H9 (cell line): ENCODE results near the gene SH3GL2. TPM values are rescaled to one million over a fixed set of nuclear protein-coding genes. Genes with fewer than 3 reads are reported as not detected.

Experiments
- DNase-seq: peaks from one replicate; pipeline ENCODE4 v3.0.0-alpha.2; 2017
- H2AFZ ChIP-seq: one replicate; pipeline ENCODE4 v1.6.1; 2013; ENCODE audit warnings: mild to moderate bottlenecking, low read length, control low read depth, moderate library complexity
- H2AK5ac ChIP-seq: 2 replicates; pipeline ENCODE4 v1.6.1; 2013; ENCODE audit warnings: low read length, control low read depth, mixed read lengths; ENCODE audit not compliant: insufficient read length
- H2BK120ac ChIP-seq: one replicate; pipeline ENCODE4 v1.6.1; 2013; ENCODE audit warnings: low read depth, mild to moderate bottlenecking, low read length, control low read depth, inconsistent platforms; ENCODE audit not compliant: poor library complexity, severe bottlenecking
- H2BK12ac ChIP-seq: 2 replicates; pipeline ENCODE4 v1.6.1; 2013; ENCODE audit warnings: low read length, control low read depth, mixed read lengths, low read depth; ENCODE audit not compliant: insufficient read length
- H2BK15ac ChIP-seq: 2 replicates; pipeline ENCODE4 v1.6.1; 2013; ENCODE audit warnings: low read depth, low read length, control low read depth
- H2BK20ac ChIP-seq: one replicate; pipeline ENCODE4 v1.6.1; 2013; ENCODE audit warnings: low read depth, mild to moderate bottlenecking, low read length, control low read depth, inconsistent platforms; ENCODE audit not compliant: poor library complexity, severe bottlenecking
- H2BK5ac ChIP-seq: 2 replicates; pipeline ENCODE4 v1.6.1; 2013; ENCODE audit warnings: low read length, control low read depth, mixed read lengths; ENCODE audit not compliant: insufficient read length
- H3K14ac ChIP-seq: 2 replicates; pipeline ENCODE4 v1.6.1; 2013; ENCODE audit warnings: low read length, control low read depth; ENCODE audit not compliant: insufficient read depth
- H3K18ac ChIP-seq: 2 replicates; pipeline ENCODE4 v1.6.1; 2013; ENCODE audit warnings: low read depth, mild to moderate bottlenecking, mixed read lengths, low read length, control low read depth; ENCODE audit not compliant: insufficient read length
- H3K23ac ChIP-seq: 2 replicates; pipeline ENCODE4 v1.6.1; 2013; ENCODE audit warnings: low read length, control low read depth, mixed read lengths, low read depth; ENCODE audit not compliant: insufficient read length
- H3K23me2 ChIP-seq: 2 replicates; pipeline ENCODE4 v1.6.1; 2013; ENCODE audit warnings: low read depth, mild to moderate bottlenecking, mixed read lengths, low read length, control low read depth; ENCODE audit not compliant: insufficient read length, poor library complexity, severe bottlenecking
- H3K27ac ChIP-seq: 2 replicates; pipeline ENCODE4 v1.5.1; 2013; ENCODE audit warnings: low read length, control low read depth, mixed read lengths, low read depth; ENCODE audit not compliant: insufficient read length
- H3K27me3 ChIP-seq: 2 replicates; pipeline ENCODE4 v1.6.1; 2013; ENCODE audit warnings: low read length, control low read depth, inconsistent platforms; ENCODE audit not compliant: insufficient read depth
- H3K4ac ChIP-seq: 2 replicates; pipeline ENCODE4 v1.6.1; 2013; ENCODE audit warnings: low read depth, mild to moderate bottlenecking, control low read depth, inconsistent platforms, low read length, moderate library complexity
- H3K4me1 ChIP-seq: 2 replicates; pipeline ENCODE4 v1.6.1; 2013; ENCODE audit warnings: low read length, control low read depth, inconsistent platforms; ENCODE audit not compliant: insufficient read depth
- H3K4me2 ChIP-seq: 2 replicates; pipeline ENCODE4 v1.6.1; 2013; ENCODE audit warnings: low read length, control low read depth, mixed read lengths; ENCODE audit not compliant: insufficient read length, insufficient read depth
- H3K56ac ChIP-seq: 2 replicates; pipeline ENCODE4 v1.6.1; 2013; ENCODE audit warnings: low read depth, mild to moderate bottlenecking, mixed read lengths, low read length, control low read depth; ENCODE audit not compliant: insufficient read length
- H3K79me1 ChIP-seq: 2 replicates; pipeline ENCODE4 v1.6.1; 2013; ENCODE audit warnings: low read depth, mild to moderate bottlenecking, moderate library complexity, low read length, control low read depth, inconsistent platforms; ENCODE audit not compliant: insufficient read depth, poor library complexity, severe bottlenecking
- H3K79me2 ChIP-seq: 2 replicates; pipeline ENCODE4 v1.6.1; 2013; ENCODE audit warnings: low read length, control low read depth, inconsistent platforms; ENCODE audit not compliant: insufficient read depth
- H3K9ac ChIP-seq: 2 replicates; pipeline ENCODE4 v1.6.1; 2013; ENCODE audit warnings: low read length, control low read depth, mixed read lengths; ENCODE audit not compliant: insufficient read length; ENCODE audit errors: extremely low read depth
- H3K9me3 ChIP-seq: one replicate; pipeline ENCODE4 v1.6.1; 2013; ENCODE audit warnings: low read depth, low read length, inconsistent platforms; ENCODE audit not compliant: control insufficient read depth
- H3T11ph ChIP-seq: one replicate; pipeline ENCODE4 v1.6.1; 2013; ENCODE audit warnings: mild to moderate bottlenecking, low read length, control low read depth, inconsistent platforms
- H4K20me1 ChIP-seq: one replicate; pipeline ENCODE4 v1.6.1; 2013; ENCODE audit not compliant: control insufficient read depth, insufficient read length, insufficient read depth
- H4K5ac ChIP-seq: 2 replicates; pipeline ENCODE4 v1.6.1; 2013; ENCODE audit warnings: low read depth, mild to moderate bottlenecking, mixed read lengths, low read length, control low read depth; ENCODE audit not compliant: insufficient read length
- H4K8ac ChIP-seq: replicated peaks from 2 replicates; pipeline ENCODE4 v1.6.1; 2013; ENCODE audit warnings: low read length, control low read depth, mixed read lengths, low read depth; ENCODE audit not compliant: insufficient read length
- H4K91ac ChIP-seq: 2 replicates; pipeline ENCODE4 v1.6.1; 2013; ENCODE audit warnings: low read depth, mild to moderate bottlenecking, moderate library complexity, mixed read lengths, low read length, control low read depth; ENCODE audit not compliant: insufficient read length
- H3K27ac Mint-ChIP-seq, 3 experiments: 2 replicates in 2 of 3; 3 replicates in 1 of 3; pipeline ENCODE4 v1.8.0; 2020 to 2021; ENCODE audit warnings: mixed read lengths in 3 of 3, mild to moderate bottlenecking in 1 of 3, moderate library complexity in 1 of 3
- H3K27me3 Mint-ChIP-seq: 2 replicates; pipeline ENCODE4 v1.8.0; 2021; ENCODE audit warnings: low read depth, mild to moderate bottlenecking, moderate library complexity, mixed read lengths
- H3K36me3 Mint-ChIP-seq, 3 experiments: 2 replicates in 2 of 3; 3 replicates in 1 of 3; pipeline ENCODE4 v1.8.0; 2020 to 2021; ENCODE audit warnings: low read depth in 3 of 3, mixed read lengths in 3 of 3; ENCODE audit not compliant: insufficient read depth in 1 of 3
- H3K4me1 Mint-ChIP-seq, 2 experiments: 2 replicates each; pipeline ENCODE4 v1.8.0; 2020; ENCODE audit warnings: mixed read lengths in 2 of 2
- H3K4me3 Mint-ChIP-seq, 2 experiments: 2 replicates in 1 of 2; 3 replicates in 1 of 2; pipeline ENCODE4 v1.8.0; 2020 to 2021; ENCODE audit warnings: mild to moderate bottlenecking in 2 of 2, mixed read lengths in 2 of 2, moderate library complexity in 1 of 2
- H3K9me3 Mint-ChIP-seq, 2 experiments: 2 replicates in 1 of 2; 3 replicates in 1 of 2; pipeline ENCODE4 v1.8.0; 2020; ENCODE audit warnings: mild to moderate bottlenecking in 2 of 2, mixed read lengths in 2 of 2, moderate library complexity in 1 of 2
- WGBS: extraction: QIAGEN DNeasy Blood & Tissue Kit; methylation state at CpG from one replicate; pipeline ENCODE4 v1.1.7; 2013; ENCODE audit warnings: missing lambda C conversion rate, low lambda C conversion rate, mixed read lengths; ENCODE audit not compliant: insufficient read length; ENCODE audit errors: extremely low coverage; 5-methylcytosine and 5-hydroxymethylcytosine counted together
- total RNA-seq: library from RNA; stranded (reverse); gene quantifications from 2 replicates; pipeline ENCODE4 v1.2.1, GENCODE V29; 2021
- TF ChIP-seq, protein P1 (sequence below): fragments of 200-600 bp; sonication (generic); conservative IDR thresholded peaks from 3 replicates; pipeline ENCODE4 v1.8.0; 2021; ENCODE audit warnings: antibody characterized with exemption, mild to moderate bottlenecking

The SH3GL2 gene
- total RNA-seq, 1 experiment from 2014 or later: 6.5 TPM

DNA sequence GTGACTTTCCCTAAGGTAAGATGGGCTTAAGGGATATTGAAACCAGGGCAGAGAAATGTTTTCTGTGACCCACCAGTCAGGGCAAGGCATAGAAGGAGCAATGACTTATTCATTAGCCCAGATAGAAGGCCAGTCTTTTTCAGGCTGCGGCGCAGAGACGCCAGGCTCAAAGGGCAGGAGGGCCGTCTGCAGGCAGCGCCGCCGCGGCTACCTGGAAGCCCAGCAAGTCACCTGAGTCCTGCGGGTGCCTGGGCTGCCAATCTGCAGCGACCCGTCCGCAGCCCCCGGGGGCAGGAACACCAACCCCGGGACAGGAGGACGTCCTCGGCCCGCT lies 322 bp upstream of the SH3GL2 start:
- H3K9me3 ChIP-seq: no peaks in the 10 kb centered on the region
- no peak overlapping the region for H4K5ac ChIP-seq
- WGBS: no CpG with 5 or more reads among the region's 17 CpGs
- H2AK5ac ChIP-seq: no peak overlapping the region
- H3K56ac ChIP-seq: no peak overlapping the region
- no peak overlapping the region for H2AFZ ChIP-seq
- no peak for DNase-seq
- peak overlapping the region; percentile 51 to 81 for H3K4me3 Mint-ChIP-seq
- H3T11ph ChIP-seq: no peak overlapping the region
- H4K91ac ChIP-seq: no peak overlapping the region
- peak overlapping the region; percentile 82 for H3K18ac ChIP-seq
- H3K79me1 ChIP-seq: no peaks in the 10 kb centered on the region
- H3K79me2 ChIP-seq: no peaks in the 10 kb centered on the region
- no peak overlapping the region for H2BK15ac ChIP-seq
- H3K23ac ChIP-seq: no peak overlapping the region
- no peak overlapping the region for H3K27ac Mint-ChIP-seq
- no peak overlapping the region for H2BK20ac ChIP-seq
- H2BK5ac ChIP-seq: no peak overlapping the region
- no peaks in the 10 kb centered on the region for H4K20me1 ChIP-seq
- no peaks in the 10 kb centered on the region; the same call in 1 of the 2 replicates for H3K4me1 ChIP-seq
- H4K8ac ChIP-seq: no peak overlapping the region
- peaks cover 0 to 4% (median 0%) of the 10 kb centered on the region in 3 experiments; a peak in 2 of 7 replicates for H3K36me3 Mint-ChIP-seq
- peak overlapping the region; percentile 90 for H3K14ac ChIP-seq
- H3K4me1 Mint-ChIP-seq: peaks cover 0 to 4% of the 10 kb centered on the region in 2 experiments; a peak in 2 of 4 replicates
- H3K9me3 Mint-ChIP-seq: peaks cover 2 to 4% of the 10 kb centered on the region in 2 experiments; a peak in 4 of 5 replicates
- TF ChIP-seq, protein P1, sequence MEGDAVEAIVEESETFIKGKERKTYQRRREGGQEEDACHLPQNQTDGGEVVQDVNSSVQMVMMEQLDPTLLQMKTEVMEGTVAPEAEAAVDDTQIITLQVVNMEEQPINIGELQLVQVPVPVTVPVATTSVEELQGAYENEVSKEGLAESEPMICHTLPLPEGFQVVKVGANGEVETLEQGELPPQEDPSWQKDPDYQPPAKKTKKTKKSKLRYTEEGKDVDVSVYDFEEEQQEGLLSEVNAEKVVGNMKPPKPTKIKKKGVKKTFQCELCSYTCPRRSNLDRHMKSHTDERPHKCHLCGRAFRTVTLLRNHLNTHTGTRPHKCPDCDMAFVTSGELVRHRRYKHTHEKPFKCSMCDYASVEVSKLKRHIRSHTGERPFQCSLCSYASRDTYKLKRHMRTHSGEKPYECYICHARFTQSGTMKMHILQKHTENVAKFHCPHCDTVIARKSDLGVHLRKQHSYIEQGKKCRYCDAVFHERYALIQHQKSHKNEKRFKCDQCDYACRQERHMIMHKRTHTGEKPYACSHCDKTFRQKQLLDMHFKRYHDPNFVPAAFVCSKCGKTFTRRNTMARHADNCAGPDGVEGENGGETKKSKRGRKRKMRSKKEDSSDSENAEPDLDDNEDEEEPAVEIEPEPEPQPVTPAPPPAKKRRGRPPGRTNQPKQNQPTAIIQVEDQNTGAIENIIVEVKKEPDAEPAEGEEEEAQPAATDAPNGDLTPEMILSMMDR: no peak
- peak overlapping the region; percentile 71 for H3K4me2 ChIP-seq
- peaks cover 7% of the 10 kb centered on the region for H3K23me2 ChIP-seq
- no peak overlapping the region for H3K4ac ChIP-seq
- H3K27ac ChIP-seq: no peak overlapping the region
- H3K27me3 Mint-ChIP-seq: peaks cover 69% of the 10 kb centered on the region
- H3K27me3 ChIP-seq: peaks cover 10% of the 10 kb centered on the region; the same call in 1 of the 2 replicates
- H2BK120ac ChIP-seq: no peak overlapping the region
- H3K9ac ChIP-seq: peak overlapping the region; percentile 24
- H2BK12ac ChIP-seq: no peak overlapping the region
